Measurements from ENCODE around the gene PLEK.

The PLEK gene

GRCh38 chr2:68423966-68424650, 59.0 kb downstream of the PLEK start:
- no peak overlapping the region for H3K4me3 ChIP-seq (ENCODE audit: severe bottlenecking)
- no peaks in the 10 kb centered on the region for H3K27me3 ChIP-seq (ENCODE audit: insufficient read depth, poor library complexity, severe bottlenecking)
- H3K27ac ChIP-seq (ENCODE audit: poor library complexity, severe bottlenecking), result no peak overlapping the region
- H3K36me3 ChIP-seq (ENCODE audit: low read depth), result no peaks in the 10 kb centered on the region
- no peaks in the 10 kb centered on the region for H3K9me3 ChIP-seq (ENCODE audit: severe bottlenecking)
- no peak for ATAC-seq (ENCODE audit: low read depth)
- H3K4me1 ChIP-seq (ENCODE audit: insufficient read depth, poor library complexity, severe bottlenecking), result peaks cover 18% of the 10 kb centered on the region
- no peak for TF ChIP-seq CTCF (IDR thresholded peaks at IDR 0.05; ENCODE audit: poor library complexity, severe bottlenecking)
- no peak for DNase-seq (ENCODE audit: low spot score)

GRCh38 chr2:68425503-68425902, 60.4 kb downstream of the PLEK start:
- Histone ChIP-seq H3K27ac (ENCODE audit: poor library complexity, severe bottlenecking) (no peak overlapping the region), H3K4me3 (ENCODE audit: severe bottlenecking) (no peak overlapping the region), H3K9me3 (ENCODE audit: severe bottlenecking) (no peaks in the 10 kb centered on the region), H3K4me1 (ENCODE audit: insufficient read depth, poor library complexity, severe bottlenecking) (peaks cover 23% of the 10 kb centered on the region), H3K27me3 (ENCODE audit: insufficient read depth, poor library complexity, severe bottlenecking) (no peaks in the 10 kb centered on the region), H3K36me3 (ENCODE audit: low read depth) (no peaks in the 10 kb centered on the region)
- no peak for DNase-seq (ENCODE audit: low spot score)
- TF ChIP-seq CTCF (IDR thresholded peaks at IDR 0.05; ENCODE audit: poor library complexity, severe bottlenecking), result no peak
- ATAC-seq (ENCODE audit: low read depth), result no peak

GRCh38 chr2:68426446-68426845, 61.4 kb downstream of the PLEK start:
- Histone ChIP-seq H3K4me3 (ENCODE audit: severe bottlenecking) (no peak overlapping the region), H3K9me3 (ENCODE audit: severe bottlenecking) (no peaks in the 10 kb centered on the region), H3K27ac (ENCODE audit: poor library complexity, severe bottlenecking) (no peak overlapping the region), H3K4me1 (ENCODE audit: insufficient read depth, poor library complexity, severe bottlenecking) (peaks cover 23% of the 10 kb centered on the region), H3K36me3 (ENCODE audit: low read depth) (no peaks in the 10 kb centered on the region), H3K27me3 (ENCODE audit: insufficient read depth, poor library complexity, severe bottlenecking) (no peaks in the 10 kb centered on the region)
- TF ChIP-seq CTCF (IDR thresholded peaks at IDR 0.05; ENCODE audit: poor library complexity, severe bottlenecking), result no peak
- ATAC-seq (ENCODE audit: low read depth) (no peak), DNase-seq (ENCODE audit: low spot score) (no peak)

- Histone ChIP-seq H3K4me1 (ENCODE audit: insufficient read depth, poor library complexity, severe bottlenecking) (peaks cover 23% of the 10 kb centered on the region), H3K27me3 (ENCODE audit: insufficient read depth, poor library complexity, severe bottlenecking) (no peaks in the 10 kb centered on the region), H3K4me3 (ENCODE audit: severe bottlenecking) (no peak overlapping the region), H3K9me3 (ENCODE audit: severe bottlenecking) (no peaks in the 10 kb centered on the region), H3K27ac (ENCODE audit: poor library complexity, severe bottlenecking) (no peak overlapping the region), H3K36me3 (ENCODE audit: low read depth) (no peaks in the 10 kb centered on the region)
- ATAC-seq (ENCODE audit: low read depth) (peak; percentile 68), DNase-seq (ENCODE audit: low spot score) (no peak)
- TF ChIP-seq CTCF (IDR thresholded peaks at IDR 0.05; ENCODE audit: poor library complexity, severe bottlenecking), result no peak
Measured at GRCh38 chr2:68426848-68427579, 61.9 kb downstream of the PLEK start.

GRCh38 chr2:68428126-68428525, 63.0 kb downstream of the PLEK start:
- DNase-seq (ENCODE audit: low spot score) (no peak), ATAC-seq (ENCODE audit: low read depth) (no peak)
- TF ChIP-seq CTCF (IDR thresholded peaks at IDR 0.05; ENCODE audit: poor library complexity, severe bottlenecking), result no peak
- Histone ChIP-seq H3K27ac (ENCODE audit: poor library complexity, severe bottlenecking) (no peak overlapping the region), H3K4me1 (ENCODE audit: insufficient read depth, poor library complexity, severe bottlenecking) (peaks cover 23% of the 10 kb centered on the region), H3K4me3 (ENCODE audit: severe bottlenecking) (no peak overlapping the region), H3K27me3 (ENCODE audit: insufficient read depth, poor library complexity, severe bottlenecking) (no peaks in the 10 kb centered on the region), H3K9me3 (ENCODE audit: severe bottlenecking) (no peaks in the 10 kb centered on the region), H3K36me3 (ENCODE audit: low read depth) (no peaks in the 10 kb centered on the region)

Data from RWPE2 (cell line).